ENCODE data around the gene BCL2L13.

BCL2L13 gene

GRCh38 chr22:17724241-17724640, 85.7 kb downstream of the BCL2L13 start:
- no peak for DNase-seq (ENCODE audit: low read depth)
- H3K4me3 ChIP-seq (ENCODE audit: low read depth, low read length) = no peak overlapping the region

GRCh38 chr22:17724678-17725499, 86.3 kb downstream of the BCL2L13 start:
- no peak for DNase-seq (ENCODE audit: low read depth)
- no peak overlapping the region for H3K4me3 ChIP-seq (ENCODE audit: low read depth, low read length)

GRCh38 chr22:17725500-17725796, 86.9 kb downstream of the BCL2L13 start:
- no peak for DNase-seq (ENCODE audit: low read depth)
- H3K4me3 ChIP-seq (ENCODE audit: low read depth, low read length) = no peak overlapping the region

- DNase-seq (ENCODE audit: low read depth) = no peak
- no peak overlapping the region for H3K4me3 ChIP-seq (ENCODE audit: low read depth, low read length)
Measured at GRCh38 chr22:17726006-17726927, 87.7 kb downstream of the BCL2L13 start.

GRCh38 chr22:17726928-17727897, 88.7 kb downstream of the BCL2L13 start:
- DNase-seq (ENCODE audit: low read depth) = no peak

GRCh38 chr22:17728786-17729185, 90.2 kb downstream of the BCL2L13 start:
- DNase-seq (ENCODE audit: low read depth) = no peak
- no peak overlapping the region for H3K4me3 ChIP-seq (ENCODE audit: low read depth, low read length)

More at GRCh38 chr22:17726928-17727897, 88.7 kb downstream of the BCL2L13 start:
- H3K4me3 ChIP-seq (ENCODE audit: low read depth, low read length) = no peak overlapping the region

- H3K4me3 ChIP-seq (ENCODE audit: low read depth, low read length) = no peak overlapping the region
- DNase-seq (ENCODE audit: low read depth) = no peak
Measured at GRCh38 chr22:17729561-17729960, 91.0 kb downstream of the BCL2L13 start.

- no peak overlapping the region for H3K4me3 ChIP-seq (ENCODE audit: low read depth, low read length)
- DNase-seq (ENCODE audit: low read depth) = no peak
Measured at GRCh38 chr22:17732251-17732854, 93.8 kb downstream of the BCL2L13 start.

GRCh38 chr22:17733466-17733865, 94.9 kb downstream of the BCL2L13 start:
- no peak for DNase-seq (ENCODE audit: low read depth)
- H3K4me3 ChIP-seq (ENCODE audit: low read depth, low read length) = no peak overlapping the region

- DNase-seq (ENCODE audit: low read depth) = no peak
- H3K4me3 ChIP-seq (ENCODE audit: low read depth, low read length) = no peak overlapping the region
Measured at GRCh38 chr22:17734187-17734586, 95.6 kb downstream of the BCL2L13 start.

GRCh38 chr22:17738386-17739128, 100.0 kb downstream of the BCL2L13 start:
- H3K4me3 ChIP-seq (ENCODE audit: low read depth, low read length) = no peak overlapping the region
- DNase-seq (ENCODE audit: low read depth) = no peak

GRCh38 chr22:17739196-17739975, 100.8 kb downstream of the BCL2L13 start:
- DNase-seq (ENCODE audit: low read depth) = no peak
- H3K4me3 ChIP-seq (ENCODE audit: low read depth, low read length) = no peak overlapping the region

GRCh38 chr22:17741866-17742526, 103.4 kb downstream of the BCL2L13 start:
- DNase-seq (ENCODE audit: low read depth) = no peak
- H3K4me3 ChIP-seq (ENCODE audit: low read depth, low read length) = no peak overlapping the region

- no peak for DNase-seq (ENCODE audit: low read depth)
- no peak overlapping the region for H3K4me3 ChIP-seq (ENCODE audit: low read depth, low read length)
Measured at GRCh38 chr22:17742527-17742902, 104.0 kb downstream of the BCL2L13 start.

- DNase-seq (ENCODE audit: low read depth) = no peak
- H3K4me3 ChIP-seq (ENCODE audit: low read depth, low read length) = no peak overlapping the region
Measured at GRCh38 chr22:17743661-17744411, 105.3 kb downstream of the BCL2L13 start.

GRCh38 chr22:17744430-17744829, 105.9 kb downstream of the BCL2L13 start:
- no peak for DNase-seq (ENCODE audit: low read depth)
- no peak overlapping the region for H3K4me3 ChIP-seq (ENCODE audit: low read depth, low read length)

- DNase-seq (ENCODE audit: low read depth) = no peak
- no peak overlapping the region for H3K4me3 ChIP-seq (ENCODE audit: low read depth, low read length)
Measured at GRCh38 chr22:17746916-17747315, 108.4 kb downstream of the BCL2L13 start.

Data from skeletal muscle cell (primary cell).